Mesodermal cell (in vitro differentiated cells): ENCODE data around the gene NEUROG3.
"Not testable (repeated sequence)": the region's sequence is repeated elsewhere in the genome, so short reads cannot be mapped to it uniquely, and the experiment has no call there.

Source experiments
- H3K27ac ChIP-seq: 2 replicates; pipeline ENCODE4 v1.7.0; 2013; ENCODE audit warnings: mild to moderate bottlenecking, low read depth, low read length, moderate library complexity; ENCODE audit not compliant: severe bottlenecking
- H3K36me3 ChIP-seq: 2 replicates; pipeline ENCODE4 v1.7.1; 2013; ENCODE audit warnings: mild to moderate bottlenecking, low read length, moderate library complexity; ENCODE audit not compliant: control insufficient read depth, insufficient read depth
- H3K4me1 ChIP-seq: one replicate; pipeline ENCODE4 v1.7.1; 2013; ENCODE audit warnings: mild to moderate bottlenecking, low read length; ENCODE audit not compliant: insufficient read depth, control insufficient read depth, poor library complexity, severe bottlenecking
- H3K4me3 ChIP-seq: 2 replicates; pipeline ENCODE4 v1.7.0; 2013; ENCODE audit warnings: low read length, control low read depth, mild to moderate bottlenecking; ENCODE audit not compliant: insufficient read depth, poor library complexity, severe bottlenecking; ENCODE audit errors: extremely low read depth
- H3K9me3 ChIP-seq: 2 replicates; pipeline ENCODE4 v1.7.1; 2013; ENCODE audit warnings: mild to moderate bottlenecking, low read length, moderate library complexity; ENCODE audit not compliant: control insufficient read depth
- WGBS, 2 experiments: methylation state at CpG; one replicate each; pipeline ENCODE4 v1.1.5; 2013; ENCODE audit warnings: missing lambda C conversion rate in 2 of 2; ENCODE audit not compliant: insufficient coverage in 2 of 2; 5-methylcytosine and 5-hydroxymethylcytosine counted together

The NEUROG3 gene

DNA sequence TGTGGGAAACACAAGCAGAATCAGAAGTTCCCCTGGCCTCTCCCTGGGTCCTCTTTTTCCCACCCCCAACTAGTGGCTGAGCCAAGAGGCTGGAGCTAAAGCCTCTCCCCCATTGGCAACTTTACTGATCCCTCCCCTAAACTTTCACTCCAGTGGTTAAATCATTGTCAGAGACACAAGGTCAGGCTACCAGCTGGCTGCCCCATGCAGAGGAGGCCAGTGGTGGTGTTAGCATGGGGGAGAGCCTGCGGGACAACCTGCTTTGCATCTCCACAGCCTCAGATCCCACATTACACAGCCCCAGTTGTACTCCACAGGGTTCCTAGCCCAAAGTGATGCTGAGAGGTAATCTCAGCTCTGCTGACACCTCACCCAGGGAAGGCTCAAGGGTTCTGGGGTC, 21.0 kb downstream of the NEUROG3 start:
- H3K36me3 ChIP-seq: no peaks in the 10 kb centered on the region
- peaks cover 28% of the 10 kb centered on the region for H3K9me3 ChIP-seq
- H3K4me3 ChIP-seq: no peak overlapping the region
- no peaks in the 10 kb centered on the region for H3K4me1 ChIP-seq
- no peak overlapping the region for H3K27ac ChIP-seq
- 57% methylated on average over 1 of the region's 1 CpG; no CpG with 5 or more reads in 1 of the 2 experiments for WGBS, 2 experiments

DNA sequence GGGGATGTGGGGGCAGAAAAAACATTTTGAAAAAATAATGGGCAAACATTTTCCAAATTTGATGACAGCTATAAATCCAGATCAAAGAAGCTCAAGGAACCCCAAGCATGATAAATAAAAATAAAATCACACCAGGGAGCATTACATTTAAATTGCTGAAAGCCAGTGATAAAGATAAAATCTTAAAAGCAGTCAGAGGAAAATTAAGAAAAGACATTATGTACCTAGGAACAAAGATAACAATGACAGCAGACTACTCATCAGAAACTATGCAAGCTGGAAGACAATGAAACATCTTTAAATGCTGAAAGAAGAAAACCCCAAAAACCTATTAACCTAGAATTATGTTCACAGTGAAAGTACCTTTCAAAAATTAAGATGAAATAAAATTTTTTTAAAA, 23.3 kb downstream of the NEUROG3 start:
- Histone ChIP-seq H3K9me3 (peaks cover 28% of the 10 kb centered on the region), H3K36me3 (no peaks in the 10 kb centered on the region), H3K4me3 (no peak overlapping the region), H3K4me1 (no peaks in the 10 kb centered on the region), H3K27ac (no peak overlapping the region)

DNA sequence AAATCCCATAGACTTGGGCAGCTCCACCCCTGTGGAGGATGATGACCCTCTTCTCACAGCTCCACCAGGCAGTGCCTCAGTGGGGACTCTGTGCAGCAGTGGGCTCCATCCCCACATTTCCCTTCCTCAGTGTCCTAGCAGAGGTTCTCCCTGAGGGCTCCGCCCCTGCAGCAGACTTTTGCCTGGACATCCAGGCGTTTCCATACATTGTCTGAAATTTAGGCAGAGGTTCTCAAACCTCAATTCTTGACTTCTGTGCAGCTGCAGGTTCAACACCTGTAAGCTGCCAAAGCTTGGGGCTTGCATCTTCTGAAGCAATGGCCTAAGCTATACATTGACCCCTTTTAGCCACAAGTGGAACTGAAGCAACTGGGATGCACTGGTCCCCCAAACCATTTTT, 31.8 kb downstream of the NEUROG3 start:
- no peaks in the 10 kb centered on the region for H3K4me1 ChIP-seq
- 75 to 96% methylated on average over 2 of the region's 2 CpGs for WGBS, 2 experiments

DNA sequence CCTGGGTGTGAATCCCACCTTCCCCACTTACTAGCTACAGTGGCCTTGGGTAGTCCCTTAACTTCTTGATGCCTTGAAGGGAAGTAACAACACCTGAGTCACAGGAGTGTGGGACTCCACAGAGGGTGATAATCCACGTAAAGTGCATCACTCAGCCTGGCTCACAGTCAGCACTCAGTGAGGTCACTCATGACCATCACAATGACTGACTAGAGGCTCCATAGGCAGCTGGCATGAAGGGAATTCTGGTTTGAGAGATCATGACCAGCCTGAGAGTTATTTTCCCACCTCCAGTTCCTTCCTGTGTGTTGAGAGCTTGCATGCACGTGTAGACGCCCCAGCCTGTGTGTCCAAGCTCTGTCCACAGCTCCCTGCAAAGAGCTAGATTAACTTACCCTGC, 34.8 kb downstream of the NEUROG3 start:
- Histone ChIP-seq H3K36me3 (no peaks in the 10 kb centered on the region), H3K27ac (no peak overlapping the region), H3K4me3 (no peak overlapping the region), H3K9me3 (peaks cover 17% of the 10 kb centered on the region), H3K4me1 (no peaks in the 10 kb centered on the region)
- 67 to 88% methylated on average over 1 of the region's 3 CpGs for WGBS, 2 experiments

More for the DNA sequence above, 31.8 kb downstream of the NEUROG3 start:
- Histone ChIP-seq H3K4me3 (no peak overlapping the region), H3K9me3 (peaks cover 17% of the 10 kb centered on the region), H3K36me3 (no peaks in the 10 kb centered on the region), H3K27ac (no peak overlapping the region)

DNA sequence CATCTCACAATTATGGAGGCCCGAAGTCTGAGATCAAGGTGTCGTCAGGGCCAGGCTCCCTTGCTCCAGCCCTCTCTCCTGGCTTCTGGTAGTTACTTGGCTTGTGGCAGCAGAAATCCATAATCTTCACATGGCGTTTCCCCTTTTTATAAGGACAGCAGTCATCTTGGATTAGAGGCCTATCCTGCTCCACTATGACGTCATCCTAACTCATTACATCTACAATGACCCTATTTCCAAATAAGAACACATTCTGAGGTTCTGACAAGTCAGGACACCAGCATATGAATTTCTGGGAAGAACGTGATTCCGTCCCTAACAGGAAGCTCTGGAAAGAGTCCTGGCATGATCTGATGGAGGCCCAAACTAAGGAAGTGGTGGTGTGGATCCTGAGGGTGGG, 35.8 kb downstream of the NEUROG3 start:
- 92% methylated on average over 6 of the region's 6 CpGs for WGBS, 2 experiments
- H3K4me1 ChIP-seq: no peaks in the 10 kb centered on the region
- H3K4me3 ChIP-seq: no peak overlapping the region
- H3K36me3 ChIP-seq: no peaks in the 10 kb centered on the region
- peaks cover 17% of the 10 kb centered on the region for H3K9me3 ChIP-seq
- no peak overlapping the region for H3K27ac ChIP-seq

DNA sequence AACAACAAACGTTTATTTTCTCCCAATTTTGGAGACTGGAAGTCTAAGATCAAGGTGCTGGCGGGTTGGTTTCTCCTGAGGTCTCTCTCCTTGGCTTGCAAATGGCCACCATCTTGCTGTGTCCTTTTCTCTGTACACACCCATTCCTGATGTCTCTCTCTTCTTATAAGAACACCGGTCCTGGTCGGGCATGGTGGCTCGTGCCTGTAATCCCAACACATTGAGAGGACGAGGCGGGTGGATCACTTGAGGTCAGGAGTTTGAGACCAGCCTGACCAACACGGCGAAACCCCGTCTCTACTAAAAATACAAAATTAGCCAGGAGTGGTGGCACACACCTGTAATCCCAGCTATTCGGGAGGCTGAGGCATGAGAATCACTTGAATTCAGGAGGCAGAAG, 36.7 kb downstream of the NEUROG3 start:
- H3K27ac ChIP-seq, H3K4me3 ChIP-seq, H3K36me3 ChIP-seq, H3K4me1 ChIP-seq: not testable (repeated sequence)
- peaks cover 14% of the 10 kb centered on the region for H3K9me3 ChIP-seq
- 91 to 95% methylated on average over 9 to 11 of the region's 11 CpGs for WGBS, 2 experiments

DNA sequence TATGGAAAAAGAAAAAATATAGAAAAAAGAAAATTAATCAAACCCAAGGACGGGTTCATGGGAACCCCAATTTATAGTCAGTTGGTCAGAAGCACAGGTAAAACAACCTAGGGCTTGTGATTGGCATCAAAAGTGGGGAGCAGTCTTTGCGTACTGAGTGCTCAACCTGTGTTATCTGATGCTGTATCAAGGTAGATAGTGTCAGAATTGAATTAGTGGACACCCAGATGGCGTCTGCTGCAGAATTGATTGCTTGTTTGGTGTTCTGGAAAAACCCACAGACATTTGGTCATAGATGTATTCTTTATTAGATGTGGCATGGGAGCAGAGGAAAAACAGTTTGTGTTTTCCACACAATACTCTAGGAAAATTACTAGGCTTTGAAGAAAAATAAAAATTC, 39.6 kb downstream of the NEUROG3 start:
- Histone ChIP-seq H3K36me3 (no peaks in the 10 kb centered on the region), H3K27ac (no peak overlapping the region), H3K4me3 (no peak overlapping the region), H3K4me1 (no peaks in the 10 kb centered on the region), H3K9me3 (no peaks in the 10 kb centered on the region)
- 76 to 100% methylated on average over 3 of the region's 3 CpGs for WGBS, 2 experiments

DNA sequence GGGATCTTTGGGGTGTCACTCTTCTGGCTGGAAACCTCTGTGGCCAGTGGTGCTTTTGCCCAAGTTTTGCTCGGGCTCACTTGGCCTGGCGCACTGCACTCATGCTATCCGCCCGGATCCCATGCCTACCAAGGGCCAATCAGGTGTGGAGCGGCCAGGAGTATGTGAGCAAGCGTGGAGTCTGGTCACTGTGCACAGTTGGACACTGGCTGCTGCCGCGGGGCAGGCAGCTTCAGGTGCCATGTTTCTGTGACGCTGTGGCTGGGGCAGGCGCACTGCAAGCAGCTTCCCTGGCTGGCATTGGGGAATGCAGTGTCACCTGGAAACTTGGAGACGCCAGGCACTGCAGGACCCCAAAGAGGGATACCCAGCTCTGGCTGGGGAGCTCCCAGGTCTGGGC, 45.3 kb downstream of the NEUROG3 start:
- 92 to 93% methylated on average over 11 of the region's 11 CpGs for WGBS, 2 experiments
- no peak overlapping the region for H3K27ac ChIP-seq
- H3K9me3 ChIP-seq: no peaks in the 10 kb centered on the region
- no peak overlapping the region for H3K4me3 ChIP-seq
- H3K36me3 ChIP-seq: no peaks in the 10 kb centered on the region
- H3K4me1 ChIP-seq: no peaks in the 10 kb centered on the region
